ENCODE measurements around the gene TRPV6. TPM values are rescaled to one million over a fixed set of nuclear protein-coding genes. Genes with fewer than 3 reads are reported as not detected.

Gene TRPV6
- polyA plus RNA-seq, 1 donor from 2014 or later = 0.30 TPM

- H3K9ac ChIP-seq (ENCODE audit: low read length) = no peak overlapping the region
- H3K79me2 ChIP-seq (replicated peaks; ENCODE audit: insufficient read depth, low read length) = no peaks in the 10 kb centered on the region
- no peaks in the 10 kb centered on the region for H3K27me3 ChIP-seq (ENCODE audit: insufficient read depth, low read depth, low read length)
- no peak overlapping the region for H3K4me2 ChIP-seq (ENCODE audit: low read length)
- no peaks in the 10 kb centered on the region for H3K36me3 ChIP-seq (ENCODE audit: insufficient read depth, low read length)
- H2AFZ ChIP-seq (ENCODE audit: low read depth, low read length) = no peak overlapping the region
- no peak overlapping the region for H3K4me3 ChIP-seq (ENCODE audit: low read length)
- H3K9me2 ChIP-seq (ENCODE audit: insufficient read depth, low read length) = no peaks in the 10 kb centered on the region
- no peak overlapping the region for H3K27ac ChIP-seq (ENCODE audit: low read length)
- H3K9me3 ChIP-seq (ENCODE audit: low read length) = no peaks in the 10 kb centered on the region
- H4K20me1 ChIP-seq (ENCODE audit: insufficient read depth) = no peaks in the 10 kb centered on the region
- H3F3A ChIP-seq (ENCODE audit: insufficient read depth, low read length, poor library complexity, severe bottlenecking) = no peaks in the 10 kb centered on the region
- no peak for TF ChIP-seq EZH2 (IDR thresholded peaks at IDR 0.05; ENCODE audit: borderline replicate concordance, insufficient read depth, low read length, poor library complexity, severe bottlenecking)
- no peak for TF ChIP-seq EP300 (conservative IDR thresholded peaks at IDR 0.05; ENCODE audit: poor library complexity, severe bottlenecking)
- no peak for TF ChIP-seq CTCF (IDR thresholded peaks at IDR 0.05; ENCODE audit: poor library complexity, severe bottlenecking)
- no peak for TF ChIP-seq POLR2AphosphoS5 (IDR thresholded peaks at IDR 0.05)
- no peak for TF ChIP-seq MXI1 (conservative IDR thresholded peaks at IDR 0.05; ENCODE audit: poor library complexity, severe bottlenecking)
- no peak for TF ChIP-seq RAD21 (conservative IDR thresholded peaks at IDR 0.05)
- no peak for TF ChIP-seq REST (IDR thresholded peaks at IDR 0.05; ENCODE audit: borderline replicate concordance)
- TF ChIP-seq SMC3 (conservative IDR thresholded peaks at IDR 0.05; ENCODE audit: poor library complexity) = no peak
- TF ChIP-seq TAF1 (IDR thresholded peaks at IDR 0.05; ENCODE audit: low read depth) = no peak
Measured at GRCh38 chr7:142883145-142883544, 2.4 kb downstream of the TRPV6 start.

GRCh38 chr7:142882338-142882678, 3.2 kb downstream of the TRPV6 start:
- TF ChIP-seq EP300 (conservative IDR thresholded peaks at IDR 0.05; ENCODE audit: poor library complexity, severe bottlenecking) (no peak), CTCF (IDR thresholded peaks at IDR 0.05; ENCODE audit: poor library complexity, severe bottlenecking) (no peak), POLR2AphosphoS5 (IDR thresholded peaks at IDR 0.05) (no peak), REST (IDR thresholded peaks at IDR 0.05; ENCODE audit: borderline replicate concordance) (no peak), EZH2 (IDR thresholded peaks at IDR 0.05; ENCODE audit: borderline replicate concordance, insufficient read depth, low read length, poor library complexity, severe bottlenecking) (no peak), SMC3 (conservative IDR thresholded peaks at IDR 0.05; ENCODE audit: poor library complexity) (no peak), TAF1 (IDR thresholded peaks at IDR 0.05; ENCODE audit: low read depth) (no peak), MXI1 (conservative IDR thresholded peaks at IDR 0.05; ENCODE audit: poor library complexity, severe bottlenecking) (no peak), RAD21 (conservative IDR thresholded peaks at IDR 0.05) (no peak)
- Histone ChIP-seq H3K9me2 (ENCODE audit: insufficient read depth, low read length) (no peaks in the 10 kb centered on the region), H3K79me2 (replicated peaks; ENCODE audit: insufficient read depth, low read length) (no peaks in the 10 kb centered on the region), H3K4me2 (ENCODE audit: low read length) (no peak overlapping the region), H3K27ac (ENCODE audit: low read length) (no peak overlapping the region), H3K36me3 (ENCODE audit: insufficient read depth, low read length) (no peaks in the 10 kb centered on the region), H3F3A (ENCODE audit: insufficient read depth, low read length, poor library complexity, severe bottlenecking) (no peaks in the 10 kb centered on the region), H3K9me3 (ENCODE audit: low read length) (no peaks in the 10 kb centered on the region), H4K20me1 (ENCODE audit: insufficient read depth) (no peaks in the 10 kb centered on the region), H2AFZ (ENCODE audit: low read depth, low read length) (no peak overlapping the region), H3K9ac (ENCODE audit: low read length) (no peak overlapping the region), H3K4me3 (ENCODE audit: low read length) (no peak overlapping the region), H3K27me3 (ENCODE audit: insufficient read depth, low read depth, low read length) (no peaks in the 10 kb centered on the region)
